ENCODE results near the gene LATS1.
"Not testable (repeated sequence)": the region's sequence is repeated elsewhere in the genome, so short reads cannot be mapped to it uniquely, and the experiment has no call there.

DNA sequence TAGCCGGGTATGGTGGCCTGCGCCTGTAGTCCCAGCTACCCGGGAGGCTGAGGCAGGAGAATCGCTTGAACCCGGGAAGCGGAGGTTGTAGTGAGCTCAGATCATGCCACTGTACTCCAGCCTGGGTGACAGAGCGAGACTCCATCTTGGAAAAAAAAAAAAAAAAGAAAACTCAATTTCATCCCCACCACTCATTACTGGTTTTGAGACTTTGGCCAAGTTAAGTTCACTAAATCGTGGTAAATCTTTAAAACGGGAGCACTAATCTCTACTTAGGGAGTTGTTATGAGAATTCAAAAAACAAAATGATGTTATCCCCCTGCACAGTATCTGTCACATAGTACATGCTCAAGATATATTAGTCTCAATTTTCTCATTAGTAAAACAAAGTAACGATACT, 27.4 kb upstream of the LATS1 start:
- TF ChIP-seq POLR2AphosphoS5 (IDR thresholded peaks at IDR 0.05; ENCODE audit: low read depth, low read length); POLR2A (IDR thresholded peaks at IDR 0.05; ENCODE audit: low read depth, low read length); TAF1 (IDR thresholded peaks at IDR 0.05; ENCODE audit: borderline replicate concordance, low read depth, low read length): not testable (repeated sequence)

Data from GM12892 (cell line).